Measurements from ENCODE around the gene PRRG4. TPM values are rescaled to one million over a fixed set of nuclear protein-coding genes. Genes with fewer than 3 reads are reported as not detected.

Gene PRRG4
- total and polyA plus RNA-seq, 2 experiments from 2014 or later: 1.6 to 1.9 TPM

- peak overlapping the region; percentile 79; the same call in 1 of the 2 replicates for H3K27ac ChIP-seq (ENCODE audit: low read depth)
- TF ChIP-seq JUNB (IDR thresholded peaks at IDR 0.05; ENCODE audit: unreplicated experiment) (no peak), POLR2AphosphoS5 (IDR thresholded peaks at IDR 0.05; ENCODE audit: low read depth) (no peak), NANOG (IDR thresholded peaks at IDR 0.05; ENCODE audit: borderline replicate concordance) (no peak), ZNF114 (CRISPR knock-in tag; IDR thresholded peaks at IDR 0.05) (no peak), CREB1 (CRISPR knock-in tag; IDR thresholded peaks at IDR 0.05; ENCODE audit: low read depth) (no peak), STAT1 (IDR thresholded peaks at IDR 0.05; ENCODE audit: unreplicated experiment) (no peak), ZNF331 (CRISPR knock-in tag; IDR thresholded peaks at IDR 0.05; ENCODE audit: low read depth) (no peak), ZNF462 (CRISPR knock-in tag; IDR thresholded peaks at IDR 0.05) (no peak), ETS1 (IDR thresholded peaks at IDR 0.05) (no peak)
- Mint-ChIP-seq H3K36me3 (ENCODE audit: low read depth) (peaks cover 49% of the 10 kb centered on the region), H3K9me3 (peaks cover 3% of the 10 kb centered on the region; the same call in 1 of the 3 replicates), H3K4me3 (peak overlapping the region; percentile 94), H3K4me1 (peaks cover 44% of the 10 kb centered on the region), H3K27ac (0 out of 2 replicates have a peak overlapping the region, but pooled peaks have one; percentile 61), H3K27me3 (ENCODE audit: insufficient read depth, low read depth, poor library complexity) (peaks cover 9% of the 10 kb centered on the region)
- H3K79me2 ChIP-seq (replicated peaks; ENCODE audit: insufficient read depth): peaks cover 73% of the 10 kb centered on the region
- peaks cover 48% of the 10 kb centered on the region for H4K20me1 ChIP-seq (replicated peaks; ENCODE audit: insufficient read depth)
- ATAC-seq: no peak
- H3K4me2 ChIP-seq: peak overlapping the region; percentile 76
- H3K27me3 ChIP-seq (ENCODE audit: insufficient read depth): no peaks in the 10 kb centered on the region
- peak overlapping the region; percentile 56 for H3K4me3 ChIP-seq
- DNase-seq (ENCODE audit: low spot score): no peak
- H3K4me1 ChIP-seq (ENCODE audit: insufficient read depth): peaks cover 53% of the 10 kb centered on the region
- H3K9me2 ChIP-seq (ENCODE audit: insufficient read depth): no peaks in the 10 kb centered on the region
- no peak overlapping the region for H2AFZ ChIP-seq
- 0 out of 2 replicates have a peak, but pooled peaks cover 6% of the 10 kb centered on the region for H3F3A ChIP-seq (replicated peaks; ENCODE audit: low read depth)
- peaks cover 4% of the 10 kb centered on the region; the same call in 1 of the 2 replicates for H3K36me3 ChIP-seq (ENCODE audit: insufficient read depth)
Measured at GRCh38 chr11:32895471-32895870, 65.7 kb downstream of the PRRG4 start.
